ENCODE results near the gene RNF213. TPM values are rescaled to one million over a fixed set of nuclear protein-coding genes. Genes with fewer than 3 reads are reported as not detected.
A peak's percentile ranks its signal among the peaks of the same experiment; 100 is the strongest.
"Not testable (repeated sequence)": the region's sequence is repeated elsewhere in the genome, so short reads cannot be mapped to it uniquely, and the experiment has no call there.

Gene RNF213
- total and polyA plus RNA-seq, 8 donors: 21.9 to 94.7 (median 37.8) TPM

DNA sequence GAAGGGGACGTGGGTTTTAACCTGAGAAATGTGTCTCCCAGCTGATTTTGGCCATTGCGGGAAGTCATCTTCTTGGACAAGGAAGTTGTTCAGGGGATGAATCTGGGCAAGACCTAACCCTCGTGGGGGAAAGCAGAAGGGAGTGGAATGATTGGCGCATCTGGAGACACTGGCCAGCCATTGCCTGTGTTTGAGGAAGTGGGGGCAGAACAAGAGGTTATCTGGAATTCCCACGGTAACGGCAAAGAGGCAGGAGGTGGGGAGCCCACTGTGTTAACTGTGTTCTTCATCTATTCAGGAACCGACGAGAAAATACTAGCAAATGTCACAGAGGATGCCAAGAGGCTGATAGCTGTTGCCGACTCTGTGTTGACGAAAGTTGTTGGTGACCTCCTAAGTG is 66.9 kb downstream of the RNF213 start:
- TF ChIP-seq, protein P1, sequence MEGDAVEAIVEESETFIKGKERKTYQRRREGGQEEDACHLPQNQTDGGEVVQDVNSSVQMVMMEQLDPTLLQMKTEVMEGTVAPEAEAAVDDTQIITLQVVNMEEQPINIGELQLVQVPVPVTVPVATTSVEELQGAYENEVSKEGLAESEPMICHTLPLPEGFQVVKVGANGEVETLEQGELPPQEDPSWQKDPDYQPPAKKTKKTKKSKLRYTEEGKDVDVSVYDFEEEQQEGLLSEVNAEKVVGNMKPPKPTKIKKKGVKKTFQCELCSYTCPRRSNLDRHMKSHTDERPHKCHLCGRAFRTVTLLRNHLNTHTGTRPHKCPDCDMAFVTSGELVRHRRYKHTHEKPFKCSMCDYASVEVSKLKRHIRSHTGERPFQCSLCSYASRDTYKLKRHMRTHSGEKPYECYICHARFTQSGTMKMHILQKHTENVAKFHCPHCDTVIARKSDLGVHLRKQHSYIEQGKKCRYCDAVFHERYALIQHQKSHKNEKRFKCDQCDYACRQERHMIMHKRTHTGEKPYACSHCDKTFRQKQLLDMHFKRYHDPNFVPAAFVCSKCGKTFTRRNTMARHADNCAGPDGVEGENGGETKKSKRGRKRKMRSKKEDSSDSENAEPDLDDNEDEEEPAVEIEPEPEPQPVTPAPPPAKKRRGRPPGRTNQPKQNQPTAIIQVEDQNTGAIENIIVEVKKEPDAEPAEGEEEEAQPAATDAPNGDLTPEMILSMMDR (IDR thresholded peaks at IDR 0.05): no peak
- DNase-seq: peak in 1 of 6 donors; percentile 0
- peaks cover 4 to 57% (median 5%) of the 10 kb centered on the region in 3 donors for H3K36me3 ChIP-seq

DNA sequence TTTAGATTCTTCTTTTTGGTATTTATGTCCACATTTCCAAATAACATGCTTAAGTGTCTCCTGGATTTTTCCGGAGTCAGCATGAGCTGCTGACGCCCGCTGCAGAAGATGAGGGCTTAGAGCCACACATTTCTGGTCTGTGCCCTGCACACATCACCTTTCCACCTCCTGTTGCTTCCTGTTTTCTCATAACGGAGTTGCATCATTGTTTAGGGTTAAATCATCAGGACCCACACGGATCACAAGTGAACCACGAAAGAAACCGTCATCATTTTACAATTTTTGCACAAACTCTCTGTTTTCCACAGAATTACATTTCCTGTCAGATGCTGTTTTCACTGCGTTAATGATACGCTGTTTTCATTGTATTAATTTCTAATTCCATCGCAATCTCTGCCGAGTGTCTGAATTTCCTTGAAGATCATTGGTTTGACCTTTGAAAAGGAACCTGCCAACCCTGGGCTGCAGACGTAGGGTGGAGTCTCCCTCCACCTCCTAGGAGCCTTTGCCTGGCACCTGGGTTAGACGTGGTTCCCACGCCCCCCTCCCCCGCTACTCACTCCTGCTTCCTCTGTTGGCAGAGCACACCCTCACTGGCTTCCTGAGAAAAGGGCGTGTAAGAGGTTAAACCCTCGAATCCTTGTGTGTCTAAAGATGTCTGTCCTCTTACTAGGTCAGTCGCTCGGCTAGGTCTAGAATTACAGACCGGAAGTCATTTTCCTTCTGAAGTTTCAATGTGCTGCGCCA is 68.2 kb downstream of the RNF213 start:
- Histone ChIP-seq H3K27ac (no peak overlapping the region), H3K36me3 (peaks cover 5 to 48% (median 7%) of the 10 kb centered on the region in 3 donors), H3K4me3 (no peak overlapping the region), H3K4me1 (no peaks in the 10 kb centered on the region), H3K9me3 (no peaks in the 10 kb centered on the region), H3K27me3 (no peaks in the 10 kb centered on the region)
- FAIRE-seq: no peak
- WGBS, 2 donors: 89 to 90% methylated on average over 21 of the region's 21 CpGs
- no peak for ATAC-seq
- TF ChIP-seq, protein P1 (IDR thresholded peaks at IDR 0.05): no peak
- intact Hi-C loops (cut with DNase I): loop anchor here in 1 of 3 donors (10.0 kb wide), 1 partner anchor 56 kb away; no protein-coding TSS in a partner anchor
- peak in 1 of 6 donors; percentile 17 for DNase-seq

More for the DNA sequence above, 66.9 kb downstream of the RNF213 start:
- no peaks in the 10 kb centered on the region for H3K27me3 ChIP-seq
- no peak overlapping the region for H3K27ac ChIP-seq
- WGBS, 2 donors: 73 to 76% methylated on average over 10 of the region's 10 CpGs
- no peaks in the 10 kb centered on the region for H3K9me3 ChIP-seq
- peak in 1 of 4 donors; percentile 49 for ATAC-seq
- no peaks in the 10 kb centered on the region for H3K4me1 ChIP-seq
- no peak overlapping the region for H3K4me3 ChIP-seq
- FAIRE-seq: no peak
- intact Hi-C loops (cut with DNase I): loop anchor here in 1 of 3 donors (10.0 kb wide), 1 partner anchor 57 kb away; no protein-coding TSS in a partner anchor

DNA sequence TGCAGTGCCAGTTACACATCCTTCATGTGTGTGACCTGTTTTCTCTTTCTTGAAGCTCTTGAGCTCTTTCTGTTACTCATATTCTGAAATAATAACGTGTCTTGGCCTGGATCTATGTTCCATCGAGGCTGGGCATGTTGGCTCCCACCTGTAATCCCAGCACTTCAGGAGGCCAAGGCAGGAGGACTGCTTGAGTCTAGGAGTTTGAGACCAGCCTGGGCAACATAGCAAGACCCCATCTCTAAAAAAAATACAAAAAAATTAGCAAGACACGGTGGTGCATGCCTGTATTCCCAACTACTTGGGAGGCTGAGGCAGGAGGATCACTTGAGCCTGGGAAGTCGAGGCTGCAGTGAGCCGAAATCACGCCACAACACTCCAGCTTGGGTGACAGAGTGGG is 68.8 kb downstream of the RNF213 start:
- H3K27me3 ChIP-seq, H3K27ac ChIP-seq, ATAC-seq, FAIRE-seq, H3K9me3 ChIP-seq, H3K4me3 ChIP-seq, H3K4me1 ChIP-seq: not testable (repeated sequence)
- 96 to 100% methylated on average over 6 of the region's 6 CpGs for WGBS, 2 donors
- DNase-seq: peak in 1 of 6 donors; percentile 1
- H3K36me3 ChIP-seq: peaks cover 5 to 50% (median 7%) of the 10 kb centered on the region in 3 donors
- intact Hi-C loops (cut with DNase I): loop anchor here in 1 of 3 donors (10.0 kb wide), 1 partner anchor 55 kb away; no protein-coding TSS in a partner anchor

DNA sequence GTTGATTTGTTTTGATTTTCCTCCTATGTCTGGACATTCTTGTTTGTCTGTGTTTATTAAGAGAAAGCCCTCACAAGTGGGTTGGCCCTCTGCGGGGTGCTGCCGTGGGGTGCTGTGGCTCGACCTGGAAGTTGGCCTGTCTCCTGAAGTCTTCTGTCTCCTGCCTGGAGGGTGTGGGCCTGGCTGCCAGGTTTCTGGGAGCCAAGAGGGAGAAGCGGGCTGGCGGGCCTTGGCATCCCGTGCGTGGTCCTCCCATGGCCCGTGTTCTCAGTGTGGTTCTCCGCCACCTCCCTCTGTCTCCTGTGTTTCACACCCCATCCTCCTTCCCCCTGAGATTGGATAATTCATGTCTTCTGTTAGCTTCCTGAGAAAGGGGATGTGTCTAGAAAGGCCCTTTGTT is 69.6 kb downstream of the RNF213 start:
- intact Hi-C loops (cut with DNase I): no loop called here
- no peak overlapping the region for H3K4me3 ChIP-seq
- no peaks in the 10 kb centered on the region for H3K4me1 ChIP-seq
- H3K36me3 ChIP-seq: peaks cover 7 to 51% (median 8%) of the 10 kb centered on the region in 3 donors
- no peak overlapping the region for H3K27ac ChIP-seq
- no peak for FAIRE-seq
- H3K9me3 ChIP-seq: no peaks in the 10 kb centered on the region
- peak in 1 of 6 donors; percentile 26 for DNase-seq
- ATAC-seq: no peak
- TF ChIP-seq, protein P1 (IDR thresholded peaks at IDR 0.05): no peak
- 95 to 96% methylated on average over 9 of the region's 9 CpGs for WGBS, 2 donors
- no peaks in the 10 kb centered on the region for H3K27me3 ChIP-seq

DNA sequence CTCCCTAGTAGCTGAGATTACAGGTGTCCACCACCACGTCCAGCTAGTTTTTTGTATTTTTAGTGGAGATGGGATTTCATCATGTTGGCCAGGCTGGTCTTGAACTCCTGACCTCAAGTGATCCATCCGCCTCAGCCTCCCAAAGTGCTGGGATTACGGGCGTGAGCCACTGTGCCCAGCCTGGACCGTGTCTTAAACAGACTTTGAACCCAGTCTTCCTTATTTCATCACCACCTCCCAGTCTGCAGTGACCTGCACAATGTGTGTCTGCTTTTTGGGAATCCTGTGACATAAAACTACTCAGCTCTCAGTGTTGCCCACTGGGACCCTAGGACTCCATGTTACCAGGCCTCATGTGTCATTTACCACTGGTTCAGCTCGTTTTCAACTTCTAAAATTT is 70.3 kb downstream of the RNF213 start:
- H3K27ac ChIP-seq; ATAC-seq; H3K4me3 ChIP-seq; intact Hi-C loops (cut with DNase I); H3K4me1 ChIP-seq; H3K27me3 ChIP-seq; H3K9me3 ChIP-seq; FAIRE-seq: not testable (repeated sequence)
- peaks cover 7 to 53% (median 12%) of the 10 kb centered on the region in 3 donors for H3K36me3 ChIP-seq
- DNase-seq: peak in 1 of 6 donors; percentile 1
- WGBS, 2 donors: 89 to 94% methylated on average over 6 of the region's 6 CpGs

DNA sequence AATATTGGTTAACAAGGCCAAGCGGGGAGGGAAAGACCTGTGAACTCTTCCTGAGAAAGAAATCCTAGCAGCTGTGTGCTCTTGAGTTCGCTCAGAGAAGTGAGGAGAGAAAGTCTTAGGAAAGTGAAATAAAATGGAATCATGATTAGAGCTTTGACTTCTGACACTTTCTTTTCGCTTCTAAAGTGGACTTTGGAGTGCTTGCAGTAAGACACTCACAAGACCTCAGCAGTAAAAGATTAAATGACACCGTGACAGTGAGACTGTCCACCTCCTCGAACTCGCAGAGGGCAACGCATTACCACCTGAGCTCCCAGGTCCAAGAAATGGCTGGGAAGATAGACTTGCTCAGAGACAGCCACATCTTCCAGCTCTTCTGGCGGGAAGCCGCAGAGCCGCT is 71.2 kb downstream of the RNF213 start:
- Histone ChIP-seq H3K27me3 (no peaks in the 10 kb centered on the region), H3K27ac (no peak overlapping the region), H3K36me3 (peaks cover 7 to 62% (median 21%) of the 10 kb centered on the region in 3 donors), H3K4me3 (no peak overlapping the region), H3K9me3 (no peaks in the 10 kb centered on the region), H3K4me1 (no peaks in the 10 kb centered on the region)
- no peak for DNase-seq
- ATAC-seq: no peak
- TF ChIP-seq, protein P1 (IDR thresholded peaks at IDR 0.05): no peak
- intact Hi-C loops (cut with DNase I): no loop called here
- no peak for FAIRE-seq
- WGBS, 2 donors: 87 to 91% methylated on average over 10 of the region's 10 CpGs
